ENCODE results near the gene GNRH2.

DNA sequence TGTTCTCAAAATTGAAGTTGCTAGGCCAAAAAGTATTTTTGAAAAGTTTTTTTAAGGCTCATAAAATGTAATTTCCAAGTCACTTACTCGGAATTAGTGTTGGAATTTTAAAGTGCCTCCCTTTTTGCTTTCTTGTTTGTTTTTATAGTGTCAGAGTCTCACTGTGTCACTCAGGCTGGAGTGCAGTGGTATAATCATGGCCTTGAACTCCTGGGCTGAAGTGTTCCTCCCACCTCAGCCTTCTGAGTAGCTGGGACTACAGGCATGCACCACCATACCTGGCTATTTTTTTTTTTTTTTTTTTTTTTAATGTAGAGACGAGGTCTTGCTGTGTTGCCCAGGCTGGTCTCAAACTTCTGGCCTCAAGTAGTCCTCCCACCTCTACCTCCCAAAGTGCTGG is 40.0 kb upstream of the GNRH2 start:
- TF ChIP-seq CTCF (IDR thresholded peaks at IDR 0.05 in 4 of 5, conservative IDR thresholded peaks at IDR 0.05 in 1 of 5): no peak
- no peak for TF ChIP-seq POLR2A (IDR thresholded peaks at IDR 0.05)

Measured in gastrocnemius medialis (tissue), 4 donors.